Ishikawa (cell line): ENCODE data around the gene CASQ2.

Source experiments
- CEBPB ChIP-seq: IDR thresholded peaks from 2 replicates; pipeline ENCODE4 v1.6.1; 2012
- CREB1 ChIP-seq: IDR thresholded peaks from 2 replicates; pipeline ENCODE4 v1.6.1; 2012; ENCODE audit warnings: low read depth
- EGR1 ChIP-seq: IDR thresholded peaks from 2 replicates; pipeline ENCODE4 v1.6.1; 2012
- EP300 ChIP-seq: IDR thresholded peaks from 2 replicates; pipeline ENCODE4 v1.6.1; 2012; ENCODE audit warnings: borderline replicate concordance
- FOXM1 ChIP-seq: IDR thresholded peaks from 2 replicates; pipeline ENCODE4 v1.6.1; 2012; ENCODE audit warnings: low read depth, borderline replicate concordance
- MAX ChIP-seq: IDR thresholded peaks from 2 replicates; pipeline ENCODE4 v1.6.1; 2012
- NFIC ChIP-seq: IDR thresholded peaks from 2 replicates; pipeline ENCODE4 v1.6.1; 2012
- RAD21 ChIP-seq: IDR thresholded peaks from 2 replicates; pipeline ENCODE4 v1.6.1; 2012; ENCODE audit warnings: low read depth
- REST ChIP-seq: IDR thresholded peaks from 2 replicates; pipeline ENCODE4 v1.6.1; 2012; ENCODE audit warnings: low read depth, mild to moderate bottlenecking
- TAF1 ChIP-seq: IDR thresholded peaks from 2 replicates; pipeline ENCODE4 v1.6.1; 2012; ENCODE audit warnings: low read depth, mild to moderate bottlenecking
- TCF12 ChIP-seq: IDR thresholded peaks from 2 replicates; pipeline ENCODE4 v1.6.1; 2012; ENCODE audit warnings: low read depth
- TEAD4 ChIP-seq: IDR thresholded peaks from 2 replicates; pipeline ENCODE4 v1.6.1; 2012
- USF1 ChIP-seq: IDR thresholded peaks from 2 replicates; pipeline ENCODE4 v1.6.1; 2012
- YY1 ChIP-seq: IDR thresholded peaks from 2 replicates; pipeline ENCODE4 v1.6.1; 2012; ENCODE audit warnings: low read depth
- ZBTB7A ChIP-seq: IDR thresholded peaks from 2 replicates; pipeline ENCODE4 v1.6.1; 2012; ENCODE audit warnings: low read depth

Gene CASQ2

GRCh38 chr1:115677182-115677555, 91.3 kb downstream of the CASQ2 start:
- TF ChIP-seq EP300 (no peak), TAF1 (no peak), CREB1 (no peak), NFIC (no peak), USF1 (no peak), RAD21 (no peak), EGR1 (no peak), CEBPB (no peak), REST (no peak), ZBTB7A (no peak), MAX (no peak), YY1 (no peak), TEAD4 (no peak), TCF12 (no peak), FOXM1 (no peak)

GRCh38 chr1:115676498-115677181, 91.9 kb downstream of the CASQ2 start:
- no peak for TF ChIP-seq USF1
- TF ChIP-seq RAD21, result no peak
- no peak for TF ChIP-seq CREB1
- TF ChIP-seq TCF12, result no peak
- TF ChIP-seq TAF1, result no peak
- no peak for TF ChIP-seq FOXM1
- TF ChIP-seq TEAD4, result no peak
- no peak for TF ChIP-seq CEBPB
- no peak for TF ChIP-seq EP300
- TF ChIP-seq EGR1, result no peak
- TF ChIP-seq REST, result no peak
- TF ChIP-seq ZBTB7A, result no peak
- no peak for TF ChIP-seq MAX
- no peak for TF ChIP-seq YY1
- no peak for TF ChIP-seq NFIC

- TF ChIP-seq TCF12 (no peak), REST (no peak), MAX (no peak), CEBPB (no peak), EP300 (no peak)
These were observed 96.1 kb downstream of the CASQ2 start for GRCh38 chr1:115672224-115673009.
